VCaP (cell line): Measurements from ENCODE around the gene SIK3.

Source experiments
- H3K27ac ChIP-seq: fragments of 450-650 bp; 2 replicates; pipeline ENCODE4 v1.5.1; 2017
- TF ChIP-seq, protein P1 (sequence below): fragments of 450-650 bp; conservative IDR thresholded peaks from 2 replicates; pipeline ENCODE4 v1.5.1; 2017; ENCODE audit warnings: mild to moderate bottlenecking, moderate library complexity

Gene SIK3

DNA sequence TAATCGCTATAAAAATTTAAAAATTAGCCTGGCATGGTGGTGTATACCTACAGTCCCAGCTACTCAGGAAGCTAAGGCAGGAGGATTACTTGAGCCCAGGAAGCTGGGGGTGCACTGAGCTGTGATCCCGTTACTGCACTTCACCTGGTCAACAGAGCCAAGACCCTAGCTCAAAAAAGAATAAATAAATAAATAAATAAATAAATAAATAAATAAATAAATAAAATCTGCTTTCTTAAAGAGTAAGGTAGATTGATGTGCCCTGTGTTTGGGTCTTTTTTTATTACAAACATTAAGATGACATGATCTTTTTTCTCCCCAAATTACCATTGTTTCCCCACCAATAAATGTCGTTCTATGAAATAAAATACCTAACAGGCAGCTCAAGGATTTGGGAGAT lies 146.5 kb downstream of the SIK3 start:
- TF ChIP-seq, protein P1, sequence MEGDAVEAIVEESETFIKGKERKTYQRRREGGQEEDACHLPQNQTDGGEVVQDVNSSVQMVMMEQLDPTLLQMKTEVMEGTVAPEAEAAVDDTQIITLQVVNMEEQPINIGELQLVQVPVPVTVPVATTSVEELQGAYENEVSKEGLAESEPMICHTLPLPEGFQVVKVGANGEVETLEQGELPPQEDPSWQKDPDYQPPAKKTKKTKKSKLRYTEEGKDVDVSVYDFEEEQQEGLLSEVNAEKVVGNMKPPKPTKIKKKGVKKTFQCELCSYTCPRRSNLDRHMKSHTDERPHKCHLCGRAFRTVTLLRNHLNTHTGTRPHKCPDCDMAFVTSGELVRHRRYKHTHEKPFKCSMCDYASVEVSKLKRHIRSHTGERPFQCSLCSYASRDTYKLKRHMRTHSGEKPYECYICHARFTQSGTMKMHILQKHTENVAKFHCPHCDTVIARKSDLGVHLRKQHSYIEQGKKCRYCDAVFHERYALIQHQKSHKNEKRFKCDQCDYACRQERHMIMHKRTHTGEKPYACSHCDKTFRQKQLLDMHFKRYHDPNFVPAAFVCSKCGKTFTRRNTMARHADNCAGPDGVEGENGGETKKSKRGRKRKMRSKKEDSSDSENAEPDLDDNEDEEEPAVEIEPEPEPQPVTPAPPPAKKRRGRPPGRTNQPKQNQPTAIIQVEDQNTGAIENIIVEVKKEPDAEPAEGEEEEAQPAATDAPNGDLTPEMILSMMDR = no peak
- no peak overlapping the region for H3K27ac ChIP-seq

DNA sequence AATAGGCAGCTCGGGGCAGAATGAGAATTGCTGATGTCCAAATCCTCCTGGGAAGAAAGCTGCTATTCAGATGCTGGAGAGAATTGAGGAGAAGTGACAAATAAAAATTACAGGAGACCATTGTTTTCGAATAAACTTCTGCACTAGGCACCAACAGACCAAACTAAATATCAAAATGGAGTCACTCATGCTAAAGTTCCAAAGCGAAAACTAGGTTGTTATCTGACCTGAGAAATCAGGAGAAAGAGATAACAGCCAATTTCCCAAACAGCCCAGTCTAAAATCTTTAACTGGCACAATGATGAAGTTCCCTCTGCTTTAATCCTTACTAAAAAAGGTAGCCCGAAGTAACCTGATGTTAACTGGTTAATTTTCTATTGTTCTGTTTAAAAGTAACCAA lies 148.0 kb downstream of the SIK3 start:
- no peak overlapping the region for H3K27ac ChIP-seq
- TF ChIP-seq, protein P1 = no peak

DNA sequence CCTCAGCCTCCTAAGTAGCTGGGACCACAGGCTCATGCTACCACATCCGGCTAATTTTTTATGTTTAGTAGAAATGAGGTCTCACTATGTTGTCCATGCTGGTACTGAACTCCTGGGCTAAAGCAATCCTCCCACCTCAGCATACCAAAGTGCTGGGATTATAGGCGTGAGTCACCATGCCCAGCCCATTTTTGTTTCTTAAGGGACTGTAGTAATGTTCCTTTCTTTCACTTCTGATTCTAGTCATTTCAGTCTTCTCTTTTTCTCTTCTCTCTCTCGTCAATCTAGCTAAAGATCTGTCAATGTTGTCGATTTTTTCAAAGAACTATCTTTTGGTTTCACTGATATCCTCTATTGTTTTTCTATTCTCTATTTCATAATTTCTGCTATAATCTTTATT lies 149.8 kb downstream of the SIK3 start:
- TF ChIP-seq, protein P1 = no peak
- H3K27ac ChIP-seq = no peak overlapping the region

DNA sequence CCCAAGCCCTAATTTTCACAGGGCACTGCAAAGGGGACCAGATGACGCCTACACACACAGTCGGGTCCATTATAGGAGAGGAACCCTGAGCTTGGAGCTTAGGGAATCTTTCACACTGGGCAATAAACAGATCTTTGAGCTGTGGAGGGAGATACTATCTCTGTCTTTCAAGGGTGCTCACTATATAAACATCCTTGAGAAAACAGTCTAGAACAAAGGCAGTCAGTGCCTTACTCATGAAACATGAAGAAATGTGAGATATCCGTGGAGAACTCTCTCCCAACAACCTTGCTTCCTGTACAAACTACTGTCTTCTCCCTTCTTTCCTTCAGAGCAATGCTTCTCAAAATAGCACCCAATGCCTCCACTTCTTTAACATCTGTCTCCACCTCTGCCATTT lies 151.8 kb downstream of the SIK3 start:
- TF ChIP-seq, protein P1 = no peak

DNA sequence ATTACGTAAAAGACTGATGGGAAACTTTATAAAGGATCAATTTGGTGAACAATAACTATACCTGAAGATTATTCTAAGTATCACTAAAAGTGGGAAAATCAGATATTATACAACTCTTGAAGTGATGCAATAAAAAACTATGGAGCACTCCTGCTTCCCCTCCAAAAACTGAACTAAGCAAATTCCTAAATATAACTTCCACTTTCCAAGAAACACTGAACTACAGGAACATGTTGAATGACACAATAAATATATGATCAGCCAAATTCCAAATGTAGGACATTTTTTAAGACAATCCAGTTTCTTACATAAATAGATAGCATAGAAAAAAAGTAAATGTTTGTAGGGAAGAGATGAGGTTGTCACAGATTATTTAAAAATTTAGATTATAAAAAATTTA lies 158.7 kb downstream of the SIK3 start:
- H3K27ac ChIP-seq = no peak overlapping the region
- TF ChIP-seq, protein P1 = no peak

More for the DNA sequence above, 151.8 kb downstream of the SIK3 start:
- peak overlapping the region; percentile 64 for H3K27ac ChIP-seq

DNA sequence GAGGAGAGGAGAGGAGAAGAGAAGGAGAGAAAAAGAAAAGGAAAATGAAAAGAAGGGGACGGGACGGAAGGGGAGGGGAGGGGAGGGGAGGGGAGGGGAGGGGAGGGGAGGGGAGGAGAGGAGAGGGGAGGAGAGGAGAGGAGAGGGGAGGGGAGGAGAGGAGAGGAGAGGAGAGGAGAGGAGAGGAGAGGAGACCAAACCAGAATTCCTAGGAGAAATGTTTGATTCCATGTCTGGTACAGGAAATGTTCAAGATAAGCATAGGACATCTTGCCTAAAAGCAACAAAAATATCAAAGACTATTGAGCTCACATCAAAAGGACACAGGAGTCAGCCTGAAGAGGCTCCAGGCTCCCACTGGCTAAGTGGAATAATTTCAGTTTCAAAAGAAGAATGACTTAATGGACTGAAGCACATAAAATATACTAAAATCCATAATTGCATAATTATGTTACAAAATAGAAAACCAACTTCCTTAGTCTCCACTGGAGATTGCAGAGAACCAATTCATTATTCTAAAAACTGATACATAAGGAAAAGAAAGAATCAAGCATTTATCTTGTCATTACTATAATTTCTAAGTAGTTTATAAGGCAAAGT lies 159.7 kb downstream of the SIK3 start:
- TF ChIP-seq, protein P1 = no peak
- H3K27ac ChIP-seq = no peak overlapping the region

GRCh38 chr11:116936754-116937446 lies 161.3 kb downstream of the SIK3 start:
- TF ChIP-seq, protein P1 = no peak
- H3K27ac ChIP-seq = no peak overlapping the region
